Small intestine (tissue), 7 donors: ENCODE results near the gene EXOSC10. TPM values are rescaled to one million over a fixed set of nuclear protein-coding genes. Genes with fewer than 3 reads are reported as not detected.

Experiments
- DNase-seq, 2 donors: peaks; one replicate each; pipeline versions ENCODE4 v3.0.0 to v3.0.0-alpha.2; 2013
- FAIRE-seq: peaks from 2 replicates; lab custom pipeline; 2012; peaks lifted over from hg19 to GRCh38; lab: Jason Lieb, UNC
- H3K27ac ChIP-seq, 3 donors: one replicate each; pipeline ENCODE4 v1.5.1; 2013; ENCODE audit warnings: low read length in 2 of 3, mild to moderate bottlenecking in 2 of 3, control low read depth in 1 of 3, inconsistent platforms in 1 of 3, low read depth in 1 of 3, moderate library complexity in 1 of 3
- H3K27me3 ChIP-seq, 3 donors: one replicate each; pipeline ENCODE4 v1.6.1; 2013; ENCODE audit warnings: low read length in 3 of 3, inconsistent platforms in 1 of 3; ENCODE audit not compliant: control insufficient read depth in 3 of 3, insufficient read depth in 3 of 3
- H3K36me3 ChIP-seq, 3 donors: one replicate each; pipeline ENCODE4 v1.6.1; 2013; ENCODE audit warnings: low read length in 3 of 3, inconsistent platforms in 1 of 3, low read depth in 1 of 3, mild to moderate bottlenecking in 1 of 3, moderate library complexity in 1 of 3; ENCODE audit not compliant: control insufficient read depth in 3 of 3, insufficient read depth in 2 of 3
- H3K4me1 ChIP-seq, 3 donors: one replicate each; pipeline ENCODE4 v1.6.1; 2013; ENCODE audit warnings: low read length in 2 of 3, inconsistent platforms in 1 of 3, low read depth in 1 of 3, mild to moderate bottlenecking in 1 of 3, moderate library complexity in 1 of 3; ENCODE audit not compliant: control insufficient read depth in 3 of 3, insufficient read depth in 2 of 3
- H3K4me3 ChIP-seq, 3 donors: one replicate each; pipeline ENCODE4 v1.5.1; 2013; ENCODE audit warnings: low read length in 3 of 3, control low read depth in 1 of 3, inconsistent platforms in 1 of 3, low read depth in 1 of 3, mild to moderate bottlenecking in 1 of 3, moderate library complexity in 1 of 3
- H3K9me3 ChIP-seq, 2 donors: one replicate each; pipeline ENCODE4 v1.6.1; 2013; ENCODE audit warnings: low read depth in 1 of 2, low read length in 1 of 2; ENCODE audit not compliant: control insufficient read depth in 2 of 2, insufficient read depth in 1 of 2
- WGBS, 3 donors: extraction: QIAGEN DNeasy Blood & Tissue Kit; methylation state at CpG; one replicate each; pipeline ENCODE4 v1.1.7; 2013; 5-methylcytosine and 5-hydroxymethylcytosine counted together
- polyA plus RNA-seq, 4 donors: library from polyadenylated mRNA; stranded (reverse) in 3 of 4; unstranded in 1 of 4; fragments of 200-250 nt in 3 of 4; fragments of 120-200 nt in 1 of 4; gene quantifications; one replicate each; pipeline versions ENCODE4 v1.2.1 to v1.2.3, GENCODE V29; 2013
- donor health status: healthy with polysubstance abuse.
- donor health status: control.
- donor health status: control.
- donor health status: Bipolar disorder and iron deficiency.
- donor health status: healthy.

The EXOSC10 gene
- polyA plus RNA-seq, 4 donors: 30.1 to 58.5 (median 34.8) TPM

GRCh38 chr1:11126569-11126968 lies 26.9 kb upstream of the EXOSC10 start:
- Histone ChIP-seq H3K36me3 (peaks cover 45 to 84% (median 53%) of the 10 kb centered on the region in 3 donors), H3K9me3 (no peaks in the 10 kb centered on the region), H3K27me3 (no peaks in the 10 kb centered on the region), H3K4me1 (no peaks in the 10 kb centered on the region), H3K4me3 (no peak overlapping the region), H3K27ac (no peak overlapping the region)
- WGBS, 3 donors: 80 to 91% (median 86%) methylated on average over 5 of the region's 5 CpGs
- no peak for DNase-seq
- FAIRE-seq: no peak

- H3K4me1 ChIP-seq: no peaks in the 10 kb centered on the region
- no peaks in the 10 kb centered on the region for H3K9me3 ChIP-seq
- peaks cover 45 to 82% (median 48%) of the 10 kb centered on the region in 3 donors for H3K36me3 ChIP-seq
- H3K27me3 ChIP-seq: no peaks in the 10 kb centered on the region
- DNase-seq (no peak), FAIRE-seq (no peak)
- H3K27ac ChIP-seq: no peak overlapping the region
- no peak overlapping the region for H3K4me3 ChIP-seq
- 89 to 98% (median 89%) methylated on average over 5 of the region's 5 CpGs for WGBS, 3 donors
Measured at GRCh38 chr1:11125931-11126330, 26.3 kb upstream of the EXOSC10 start.

- Histone ChIP-seq H3K27ac (no peak overlapping the region), H3K4me3 (no peak overlapping the region), H3K36me3 (peaks cover 39 to 75% (median 43%) of the 10 kb centered on the region in 3 donors), H3K9me3 (no peaks in the 10 kb centered on the region), H3K27me3 (no peaks in the 10 kb centered on the region), H3K4me1 (no peaks in the 10 kb centered on the region)
- 93 to 100% (median 93%) methylated on average over 3 of the region's 3 CpGs for WGBS, 3 donors
- no peak for FAIRE-seq
- no peak for DNase-seq
Measured at GRCh38 chr1:11124965-11125364, 25.3 kb upstream of the EXOSC10 start.

DNA sequence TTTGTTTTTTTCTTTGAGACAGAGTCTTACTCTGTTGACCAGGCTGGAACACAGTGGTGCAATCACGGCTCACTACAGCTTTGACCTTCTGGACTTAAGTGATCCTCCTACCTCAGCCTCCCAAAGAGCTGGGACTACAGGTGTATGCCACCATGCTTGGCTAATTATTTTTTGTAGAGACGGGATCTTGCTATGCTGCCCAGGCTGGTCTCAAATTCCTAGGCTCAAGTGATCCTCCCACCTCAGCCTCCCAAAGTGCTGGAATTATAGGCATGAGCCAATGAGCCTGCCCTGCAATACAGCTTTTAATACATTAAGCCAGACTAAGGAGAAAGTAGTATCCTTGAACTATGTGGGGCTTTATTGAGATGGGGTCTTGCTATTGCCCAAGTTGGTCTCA lies 16.6 kb upstream of the EXOSC10 start:
- 92 to 97% (median 96%) methylated on average over 2 of the region's 2 CpGs for WGBS, 3 donors
- Histone ChIP-seq H3K27me3 (no peaks in the 10 kb centered on the region), H3K27ac (no peak overlapping the region), H3K9me3 (no peaks in the 10 kb centered on the region), H3K4me1 (no peaks in the 10 kb centered on the region), H3K4me3 (no peak overlapping the region), H3K36me3 (peaks cover 16 to 53% (median 42%) of the 10 kb centered on the region in 3 donors)
- no peak for FAIRE-seq
- no peak for DNase-seq

DNA sequence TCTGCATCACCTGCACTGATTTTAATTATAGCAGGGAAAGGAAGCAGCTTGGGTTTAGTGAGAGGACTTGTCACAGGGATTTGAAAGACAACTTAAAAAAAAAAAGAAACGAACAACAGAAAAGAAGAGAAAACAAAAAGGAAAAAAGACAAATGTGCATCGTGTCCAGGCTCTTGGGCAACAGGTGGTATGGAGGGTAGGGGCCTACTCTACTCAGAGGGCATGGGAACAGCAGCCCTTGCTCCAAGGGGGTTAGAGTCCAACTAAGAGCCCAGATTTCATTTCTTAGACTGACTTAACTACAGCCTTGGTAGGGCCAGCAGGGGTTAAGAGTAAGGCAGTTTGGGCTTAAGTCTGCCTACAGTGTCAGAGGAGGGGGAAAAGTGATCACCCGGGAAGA lies 15.3 kb upstream of the EXOSC10 start:
- H3K36me3 ChIP-seq: peaks cover 16 to 51% (median 42%) of the 10 kb centered on the region in 3 donors
- no peak for DNase-seq
- FAIRE-seq: no peak
- no peaks in the 10 kb centered on the region for H3K27me3 ChIP-seq
- H3K4me1 ChIP-seq: no peaks in the 10 kb centered on the region
- H3K27ac ChIP-seq: no peak overlapping the region
- H3K4me3 ChIP-seq: no peak overlapping the region
- WGBS, 3 donors: 88 to 93% (median 93%) methylated on average over 3 of the region's 3 CpGs
- no peaks in the 10 kb centered on the region for H3K9me3 ChIP-seq

DNA sequence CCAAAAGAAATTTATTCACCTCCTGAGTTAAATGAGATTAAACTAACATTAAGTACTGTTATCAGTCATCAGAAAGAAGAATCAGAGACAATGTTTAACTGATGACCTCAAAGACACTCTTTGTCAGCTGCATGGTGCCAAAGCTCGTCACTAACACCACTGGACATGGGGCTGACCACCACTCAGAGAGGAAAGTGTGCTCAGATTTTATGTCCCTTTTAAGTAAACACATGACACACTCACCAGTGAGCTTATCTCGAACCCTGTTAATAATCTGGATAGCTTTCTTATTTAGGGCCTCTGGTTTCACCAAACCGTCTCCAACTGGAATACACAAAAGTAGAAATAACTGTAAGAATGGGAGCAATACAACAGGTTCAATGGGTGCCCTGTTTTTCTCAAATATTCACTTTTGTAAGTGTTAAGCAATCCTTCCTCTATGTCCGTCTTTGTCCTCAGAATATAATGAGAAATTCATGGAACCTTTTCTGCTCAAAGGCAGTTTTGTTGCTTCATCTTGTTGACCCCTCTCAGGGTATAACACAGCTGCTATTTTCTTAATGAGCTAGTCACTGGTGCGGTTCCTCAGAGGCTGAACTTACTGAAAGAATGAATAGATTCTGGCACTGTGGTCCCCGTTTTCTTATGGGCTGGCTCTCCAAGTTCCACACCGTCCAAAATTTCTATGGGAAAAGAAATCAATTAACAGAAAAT lies 9.5 kb upstream of the EXOSC10 start:
- H3K9me3 ChIP-seq: no peaks in the 10 kb centered on the region
- DNase-seq: no peak
- peaks cover 13 to 45% (median 36%) of the 10 kb centered on the region in 3 donors for H3K36me3 ChIP-seq
- WGBS, 3 donors: 87 to 96% (median 92%) methylated on average over 7 of the region's 7 CpGs
- H3K27me3 ChIP-seq: no peaks in the 10 kb centered on the region
- no peaks in the 10 kb centered on the region for H3K4me1 ChIP-seq
- H3K4me3 ChIP-seq: no peak overlapping the region
- no peak overlapping the region for H3K27ac ChIP-seq
- no peak for FAIRE-seq

DNA sequence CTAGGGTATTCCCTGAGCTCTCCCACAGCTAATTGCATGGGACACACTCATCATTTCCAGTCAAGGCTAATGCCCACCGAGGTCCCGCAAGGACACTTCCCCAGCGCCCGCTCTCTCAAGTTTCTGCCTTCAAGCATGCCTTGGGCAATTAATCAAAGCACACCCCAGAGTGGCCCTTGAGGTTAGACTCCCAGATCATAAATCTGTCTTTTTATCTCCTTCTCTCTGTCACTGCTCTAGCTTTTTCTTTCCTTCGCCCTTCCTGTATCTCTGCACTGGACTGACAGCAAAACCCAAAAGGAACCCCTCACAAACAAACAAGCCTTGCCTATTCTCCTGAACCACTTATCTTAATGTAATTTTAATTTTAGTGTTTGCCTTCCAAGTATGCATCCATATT lies 7.9 kb upstream of the EXOSC10 start:
- Histone ChIP-seq H3K27me3 (no peaks in the 10 kb centered on the region), H3K36me3 (peaks cover 10 to 37% (median 26%) of the 10 kb centered on the region in 3 donors), H3K4me1 (no peaks in the 10 kb centered on the region), H3K27ac (no peak overlapping the region), H3K4me3 (no peak overlapping the region), H3K9me3 (no peaks in the 10 kb centered on the region)
- 75 to 94% (median 91%) methylated on average over 5 of the region's 5 CpGs for WGBS, 3 donors
- FAIRE-seq (no peak), DNase-seq (no peak)

DNA sequence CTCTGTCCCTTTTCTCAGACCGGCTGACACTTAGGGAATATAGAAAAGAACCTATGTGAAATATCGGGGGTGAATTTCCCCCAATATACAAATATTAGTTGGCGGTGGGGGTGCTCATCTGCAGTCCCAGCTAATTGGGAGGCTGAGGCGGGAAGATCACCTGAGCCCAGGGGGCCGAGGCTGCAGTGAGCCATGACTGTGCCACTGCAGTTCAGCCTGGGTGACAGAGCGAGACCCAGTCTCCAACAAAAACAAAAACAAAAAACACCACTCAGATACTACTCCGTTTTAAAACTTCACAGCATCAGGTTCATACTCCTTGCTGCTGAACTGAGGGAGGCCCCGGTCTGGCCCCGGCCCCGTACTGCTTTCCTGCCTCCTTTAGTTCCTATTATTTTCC lies 5.9 kb upstream of the EXOSC10 start:
- FAIRE-seq (no peak), DNase-seq (no peak)
- WGBS, 3 donors: 94 to 96% (median 95%) methylated on average over 10 of the region's 10 CpGs
- no peak overlapping the region for H3K27ac ChIP-seq
- no peak overlapping the region for H3K4me3 ChIP-seq
- no peaks in the 10 kb centered on the region for H3K9me3 ChIP-seq
- H3K27me3 ChIP-seq: no peaks in the 10 kb centered on the region
- H3K36me3 ChIP-seq: peaks cover 8 to 27% (median 19%) of the 10 kb centered on the region in 3 donors
- no peaks in the 10 kb centered on the region for H3K4me1 ChIP-seq
